HepG2 (cell line): Measurements from ENCODE around the gene RPL36. TPM values are rescaled to one million over a fixed set of nuclear protein-coding genes. Genes with fewer than 3 reads are reported as not detected.

Experiments
- ATAC-seq: fragments of 200-7000 bp; cut with Tn5 transposase; 3 replicates; pipeline ENCODE4 v1.9.1; 2020; ENCODE audit warnings: mild to moderate bottlenecking, moderate library complexity
- BruUV-seq: library from RNA; stranded (reverse); fragments of 400-500 nt; replicated peaks from 2 replicates; lab custom pipeline; 2021; lab: Mats Ljungman, UMichigan
- CTCF ChIA-PET: fragments of 300-600 bp; formaldehyde crosslinking; extraction: SDS; loops from one replicate; lab custom pipeline; 2021; ENCODE audit warnings: low total read pairs, inconsistent platforms, low intra/inter-chr PET ratio; lab: Yijun Ruan, JAX
- POLR2A ChIA-PET: fragments of 350-600 bp; sonication (Branson Sonifier 250); formaldehyde crosslinking; loops from one replicate; lab custom pipeline; 2020; ENCODE audit warnings: antibody characterized with exemption, inconsistent platforms; lab: Yijun Ruan, JAX
- DNase-seq: peaks from one replicate; pipeline ENCODE4 v3.0.0-alpha.2; 2015; ENCODE audit warnings: low spot score
- FAIRE-seq: peaks from 3 replicates; lab custom pipeline; 2011; peaks lifted over from hg19 to GRCh38; lab: Jason Lieb, UNC
- H2AFZ ChIP-seq: one replicate; pipeline ENCODE4 v1.6.1; 2011; ENCODE audit warnings: low read length, inconsistent platforms
- H3K27ac ChIP-seq: fragments of 300-600 bp; 3 replicates; pipeline ENCODE4 v1.8.0; 2011; ENCODE audit warnings: mixed run types, mild to moderate bottlenecking, mixed read lengths, low read length, inconsistent platforms; ENCODE audit not compliant: insufficient read depth; ENCODE audit errors: extremely low read length
- H3K27me3 ChIP-seq, 2 experiments: fragments of 200-600 bp in 1 of 2; 2 replicates in 1 of 2; 3 replicates in 1 of 2; pipeline versions ENCODE4 v1.6.0 to v1.8.0; 2011; ENCODE audit warnings: low read length in 2 of 2, mild to moderate bottlenecking in 2 of 2, moderate library complexity in 2 of 2, inconsistent platforms in 1 of 2; ENCODE audit not compliant: insufficient read depth in 2 of 2, control insufficient read depth in 1 of 2
- H3K36me3 ChIP-seq, 2 experiments: fragments of 200-600 bp in 1 of 2; replicated peaks in 1 of 2; 2 replicates in 1 of 2; 3 replicates in 1 of 2; pipeline versions ENCODE4 v1.5.1 to v1.8.0; 2011; ENCODE audit warnings: low read length in 2 of 2, inconsistent platforms in 1 of 2; ENCODE audit not compliant: insufficient read depth in 2 of 2, control insufficient read depth in 1 of 2
- H3K4me1 ChIP-seq: 2 replicates; pipeline ENCODE4 v1.5.1; 2012; ENCODE audit warnings: low read length, inconsistent platforms; ENCODE audit not compliant: insufficient read depth
- H3K4me2 ChIP-seq: 2 replicates; pipeline ENCODE4 v1.6.0; 2011; ENCODE audit warnings: low read depth, low read length, inconsistent platforms
- H3K4me3 ChIP-seq, 3 experiments: fragments of 200-600 bp in 1 of 3; sonication (generic), shearing (Covaris generic) in 1 of 3; replicated peaks in 1 of 3; 2 replicates each; pipeline ENCODE4 v1.5.1; 2011 to 2016; ENCODE audit warnings: low read length in 3 of 3, inconsistent platforms in 2 of 3, low read depth in 2 of 3, mild to moderate bottlenecking in 2 of 3, control low read depth in 1 of 3, mixed read lengths in 1 of 3; ENCODE audit not compliant: insufficient read depth in 1 of 3
- H3K79me2 ChIP-seq: one replicate; pipeline ENCODE4 v1.6.1; 2011; ENCODE audit warnings: low read length, inconsistent platforms; ENCODE audit not compliant: insufficient read depth
- H3K9ac ChIP-seq: 2 replicates; pipeline ENCODE4 v1.6.0; 2011; ENCODE audit warnings: mild to moderate bottlenecking, low read depth, low read length, inconsistent platforms; ENCODE audit not compliant: insufficient read depth
- H3K9me3 ChIP-seq: 2 replicates; pipeline ENCODE4 v1.5.1; 2012; ENCODE audit warnings: mild to moderate bottlenecking, low read length
- H4K20me1 ChIP-seq: 2 replicates; pipeline ENCODE4 v1.6.0; 2011; ENCODE audit warnings: inconsistent platforms, mild to moderate bottlenecking, low read length, moderate library complexity; ENCODE audit not compliant: insufficient read depth
- ARNT ChIP-seq: fragments of 450-650 bp; IDR thresholded peaks from 2 replicates; pipeline ENCODE4 v1.6.1; 2017
- BRCA1 ChIP-seq: sonication (generic); formaldehyde crosslinking; IDR thresholded peaks from 2 replicates; pipeline ENCODE4 v1.4.0; 2020; ENCODE audit warnings: missing genetic modification reagents
- CEBPG ChIP-seq: IDR thresholded peaks from 2 replicates; pipeline ENCODE4 v1.6.1; 2016
- HOXA5 ChIP-seq: sonication (generic); formaldehyde crosslinking; IDR thresholded peaks from 2 replicates; pipeline ENCODE4 v1.4.0; 2020; ENCODE audit warnings: missing genetic modification reagents
- MAFG ChIP-seq: sonication (generic); formaldehyde crosslinking; IDR thresholded peaks from 2 replicates; pipeline ENCODE4 v1.5.1; 2020; ENCODE audit warnings: mild to moderate bottlenecking, missing genetic modification reagents
- NCOA2 ChIP-seq: sonication (generic); formaldehyde crosslinking; IDR thresholded peaks from 2 replicates; pipeline ENCODE4 v1.8.0; 2022; ENCODE audit warnings: inconsistent platforms
- NFRKB ChIP-seq: fragments of 450-650 bp; IDR thresholded peaks from 2 replicates; pipeline ENCODE4 v1.6.1; 2017
- STAG1 ChIP-seq: sonication (generic); formaldehyde crosslinking; IDR thresholded peaks from 2 replicates; pipeline ENCODE4 v1.4.0; 2020; ENCODE audit warnings: missing genetic modification reagents
- ZNF260 ChIP-seq: sonication (generic); formaldehyde crosslinking; IDR thresholded peaks from 2 replicates; pipeline ENCODE4 v1.4.0; 2020; ENCODE audit warnings: missing genetic modification reagents, low read depth, mild to moderate bottlenecking, borderline replicate concordance
- ZNF616 ChIP-seq: sonication (generic); formaldehyde crosslinking; IDR thresholded peaks from 2 replicates; pipeline ENCODE4 v1.5.0; 2020; ENCODE audit warnings: low read depth, mild to moderate bottlenecking, missing genetic modification reagents
- ZSCAN30 ChIP-seq: sonication (generic); formaldehyde crosslinking; IDR thresholded peaks from 2 replicates; pipeline ENCODE4 v1.5.0; 2020; ENCODE audit warnings: mild to moderate bottlenecking, missing genetic modification reagents
- WGBS: methylation state at CpG from one replicate; pipeline ENCODE4 v1.1.6; 2017; ENCODE audit warnings: low lambda C conversion rate; 5-methylcytosine and 5-hydroxymethylcytosine counted together
- in situ Hi-C: cut with HindIII; loops from 2 replicates; pipeline ENCODE4 v1.10.0; 2017; ENCODE audit warnings: low pct_unique_long_range_greater_than_20kb; ENCODE audit not compliant: extremely low pct_ligation_motif_present
- intact Hi-C: fragments of 100-400 bp; cut with micrococcal nuclease; formaldehyde crosslinking; loops from one replicate; pipeline ENCODE4 v1.10.0; 2022; ENCODE audit not compliant: unreplicated experiment
- polyA plus RNA-seq, 8 experiments: library from polyadenylated mRNA; depleted of rRNA in 3 of 8; stranded (reverse) in 7 of 8; unstranded in 1 of 8; fragments of >200 nt; fragmentation: Illumina TruSeq in 4 of 8; extraction: Trizol in 4 of 8; gene quantifications; 2 replicates each; pipeline versions ENCODE4 v1.2.1 to v1.2.3, GENCODE V29; 2011 to 2016; ENCODE audit warnings: low read depth in 4 of 8, missing spikeins in 1 of 8, mixed read lengths in 1 of 8; ENCODE audit not compliant: insufficient read depth in 1 of 8
- total RNA-seq, 5 experiments: library from RNA; depleted of rRNA; stranded (reverse); fragments of >200 nt; fragmentation: Illumina TruSeq; extraction: Trizol; gene quantifications; 2 replicates each; pipeline ENCODE4 v1.2.3, GENCODE V29; 2016; ENCODE audit warnings: low read depth in 1 of 5
- TF ChIP-seq, protein P1 (sequence below): sonication (generic); formaldehyde crosslinking; IDR thresholded peaks from 2 replicates; pipeline ENCODE4 v1.5.0; 2020; ENCODE audit warnings: mild to moderate bottlenecking, missing genetic modification reagents
- TF ChIP-seq, protein P2 (sequence below): sonication (generic); formaldehyde crosslinking; IDR thresholded peaks from 2 replicates; pipeline ENCODE4 v1.9.0; 2021; ENCODE audit warnings: missing genetic modification reagents, borderline replicate concordance

The RPL36 gene
- total and polyA plus RNA-seq, 2 of the 13 experiments (the other 11 are each of a cell fraction or from before 2014, with no cell fraction given): 706 to 740 TPM

DNA sequence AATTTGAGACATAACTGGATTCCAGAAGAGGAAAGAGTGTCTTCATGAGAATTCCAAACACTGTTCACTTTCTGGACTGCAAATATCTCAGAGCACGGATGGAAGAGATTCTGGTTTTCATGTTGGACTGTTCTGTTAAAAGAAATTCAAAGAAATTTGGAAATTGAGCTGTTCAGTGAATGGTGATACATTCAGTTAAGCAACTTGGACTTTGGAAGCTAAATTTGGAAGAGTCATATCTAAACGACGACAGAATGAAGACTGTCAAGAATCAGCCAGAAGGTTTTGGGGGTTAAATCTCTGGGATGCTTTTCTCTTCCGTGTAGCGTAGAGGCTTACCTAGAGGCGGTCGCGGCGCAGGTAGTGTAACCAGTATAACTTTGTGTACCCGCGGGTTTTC, 41.6 kb upstream of the RPL36 start:
- POLR2A ChIA-PET: interaction anchor here (1.0 kb wide), 1 partner anchor 26 kb away, joined by 3 read pairs; the partner anchor contains the start of genes SAFB and SAFB2
- no peaks in the 10 kb centered on the region for H3K4me1 ChIP-seq

More for the DNA sequence above, 41.6 kb upstream of the RPL36 start:
- DNase-seq: no peak
- H3K27me3 ChIP-seq: no peaks in the 10 kb centered on the region
- no peak overlapping the region for H3K9ac ChIP-seq
- CTCF ChIA-PET: no interaction called here
- no peak overlapping the region for H2AFZ ChIP-seq
- in situ Hi-C loops (no loop called here), intact Hi-C loops (no loop called here)
- BruUV-seq: no TSS peak
- no peak for TF ChIP-seq BRCA1 (CRISPR knock-in tag)
- no peak for TF ChIP-seq CEBPG
- no peak for TF ChIP-seq NCOA2 (CRISPR knock-in tag)
- TF ChIP-seq STAG1 (CRISPR knock-in tag): no peak
- TF ChIP-seq ZNF260 (CRISPR knock-in tag): no peak
- TF ChIP-seq ARNT: no peak
- TF ChIP-seq HOXA5: no peak
- no peak for TF ChIP-seq MAFG
- TF ChIP-seq, protein P1, sequence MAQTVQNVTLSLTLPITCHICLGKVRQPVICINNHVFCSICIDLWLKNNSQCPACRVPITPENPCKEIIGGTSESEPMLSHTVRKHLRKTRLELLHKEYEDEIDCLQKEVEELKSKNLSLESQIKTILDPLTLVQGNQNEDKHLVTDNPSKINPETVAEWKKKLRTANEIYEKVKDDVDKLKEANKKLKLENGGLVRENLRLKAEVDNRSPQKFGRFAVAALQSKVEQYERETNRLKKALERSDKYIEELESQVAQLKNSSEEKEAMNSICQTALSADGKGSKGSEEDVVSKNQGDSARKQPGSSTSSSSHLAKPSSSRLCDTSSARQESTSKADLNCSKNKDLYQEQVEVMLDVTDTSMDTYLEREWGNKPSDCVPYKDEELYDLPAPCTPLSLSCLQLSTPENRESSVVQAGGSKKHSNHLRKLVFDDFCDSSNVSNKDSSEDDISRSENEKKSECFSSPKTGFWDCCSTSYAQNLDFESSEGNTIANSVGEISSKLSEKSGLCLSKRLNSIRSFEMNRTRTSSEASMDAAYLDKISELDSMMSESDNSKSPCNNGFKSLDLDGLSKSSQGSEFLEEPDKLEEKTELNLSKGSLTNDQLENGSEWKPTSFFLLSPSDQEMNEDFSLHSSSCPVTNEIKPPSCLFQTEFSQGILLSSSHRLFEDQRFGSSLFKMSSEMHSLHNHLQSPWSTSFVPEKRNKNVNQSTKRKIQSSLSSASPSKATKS: no peak
- TF ChIP-seq ZNF616 (CRISPR knock-in tag): no peak
- TF ChIP-seq, protein P2, sequence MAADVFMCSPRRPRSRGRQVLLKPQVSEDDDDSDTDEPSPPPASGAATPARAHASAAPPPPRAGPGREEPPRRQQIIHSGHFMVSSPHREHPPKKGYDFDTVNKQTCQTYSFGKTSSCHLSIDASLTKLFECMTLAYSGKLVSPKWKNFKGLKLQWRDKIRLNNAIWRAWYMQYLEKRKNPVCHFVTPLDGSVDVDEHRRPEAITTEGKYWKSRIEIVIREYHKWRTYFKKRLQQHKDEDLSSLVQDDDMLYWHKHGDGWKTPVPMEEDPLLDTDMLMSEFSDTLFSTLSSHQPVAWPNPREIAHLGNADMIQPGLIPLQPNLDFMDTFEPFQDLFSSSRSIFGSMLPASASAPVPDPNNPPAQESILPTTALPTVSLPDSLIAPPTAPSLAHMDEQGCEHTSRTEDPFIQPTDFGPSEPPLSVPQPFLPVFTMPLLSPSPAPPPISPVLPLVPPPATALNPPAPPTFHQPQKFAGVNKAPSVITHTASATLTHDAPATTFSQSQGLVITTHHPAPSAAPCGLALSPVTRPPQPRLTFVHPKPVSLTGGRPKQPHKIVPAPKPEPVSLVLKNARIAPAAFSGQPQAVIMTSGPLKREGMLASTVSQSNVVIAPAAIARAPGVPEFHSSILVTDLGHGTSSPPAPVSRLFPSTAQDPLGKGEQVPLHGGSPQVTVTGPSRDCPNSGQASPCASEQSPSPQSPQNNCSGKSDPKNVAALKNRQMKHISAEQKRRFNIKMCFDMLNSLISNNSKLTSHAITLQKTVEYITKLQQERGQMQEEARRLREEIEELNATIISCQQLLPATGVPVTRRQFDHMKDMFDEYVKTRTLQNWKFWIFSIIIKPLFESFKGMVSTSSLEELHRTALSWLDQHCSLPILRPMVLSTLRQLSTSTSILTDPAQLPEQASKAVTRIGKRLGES: no peak
- TF ChIP-seq ZSCAN30 (CRISPR knock-in tag): no peak
- TF ChIP-seq NFRKB: no peak
- H3K27ac ChIP-seq: no peak overlapping the region
- no peak for ATAC-seq
- H4K20me1 ChIP-seq: peaks cover 12% of the 10 kb centered on the region
- peaks cover 27% of the 10 kb centered on the region for H3K79me2 ChIP-seq
- no peak overlapping the region for H3K4me2 ChIP-seq
- H3K9me3 ChIP-seq: no peaks in the 10 kb centered on the region
- peaks cover 48 to 90% of the 10 kb centered on the region in 2 experiments for H3K36me3 ChIP-seq
- no peak for FAIRE-seq
- no peak overlapping the region for H3K4me3 ChIP-seq
- 89% methylated on average over 9 of the region's 11 CpGs for WGBS
